Activated CD4-positive, alpha-beta T cell treated with anti-CD3 and anti-CD28 coated beads, Interleukin-2, amount 50 U/mL, for 48 hours (primary cell): ENCODE results near the gene COL25A1.
"Not testable (repeated sequence)": the region's sequence is repeated elsewhere in the genome, so short reads cannot be mapped to it uniquely, and the experiment has no call there.

Source experiments
- DNase-seq, 2 experiments: peaks; one replicate each; pipeline ENCODE4 v3.0.0-alpha.2; 2020

The COL25A1 gene

GRCh38 chr4:109118635-109119034 lies 183.8 kb downstream of the COL25A1 start:
- DNase-seq: no peak

- DNase-seq: no peak
Measured at GRCh38 chr4:109114501-109114900, 188.0 kb downstream of the COL25A1 start.

- no peak for DNase-seq
Measured at GRCh38 chr4:109113521-109113920, 188.9 kb downstream of the COL25A1 start.

GRCh38 chr4:109111031-109111430 lies 191.4 kb downstream of the COL25A1 start:
- DNase-seq: no peak

- DNase-seq: not testable (repeated sequence)
Measured at GRCh38 chr4:109108215-109108614, 194.2 kb downstream of the COL25A1 start.

- no peak for DNase-seq
Measured at GRCh38 chr4:109094056-109094455, 208.4 kb downstream of the COL25A1 start.

- no peak for DNase-seq
Measured at GRCh38 chr4:109091727-109092409, 210.6 kb downstream of the COL25A1 start.

- no peak for DNase-seq
Measured at GRCh38 chr4:109083911-109084310, 218.5 kb downstream of the COL25A1 start.

- DNase-seq: no peak
Measured at GRCh38 chr4:109079731-109080130, 222.7 kb downstream of the COL25A1 start.

- no peak for DNase-seq
Measured at GRCh38 chr4:109079201-109079600, 223.3 kb downstream of the COL25A1 start.

GRCh38 chr4:109078724-109079123 lies 223.7 kb downstream of the COL25A1 start:
- no peak for DNase-seq

- no peak for DNase-seq
Measured at GRCh38 chr4:109077505-109077904, 225.0 kb downstream of the COL25A1 start.

- not testable (repeated sequence) for DNase-seq
Measured at GRCh38 chr4:109076709-109077108, 225.7 kb downstream of the COL25A1 start.

GRCh38 chr4:109075621-109076020 lies 226.8 kb downstream of the COL25A1 start:
- no peak for DNase-seq

- no peak for DNase-seq
Measured at GRCh38 chr4:109072595-109072994, 229.9 kb downstream of the COL25A1 start.

- not testable (repeated sequence) for DNase-seq
Measured at GRCh38 chr4:109070677-109071076, 231.8 kb downstream of the COL25A1 start.

GRCh38 chr4:109067508-109068235 lies 234.8 kb downstream of the COL25A1 start:
- DNase-seq: no peak

GRCh38 chr4:109065006-109065405 lies 237.5 kb downstream of the COL25A1 start:
- no peak for DNase-seq

GRCh38 chr4:109053257-109053656 lies 249.2 kb downstream of the COL25A1 start:
- no peak for DNase-seq

GRCh38 chr4:109052821-109053220 lies 249.6 kb downstream of the COL25A1 start:
- DNase-seq: no peak

- DNase-seq: no peak
Measured at GRCh38 chr4:109051054-109051453, 251.4 kb downstream of the COL25A1 start.

- no peak for DNase-seq
Measured at GRCh38 chr4:109049926-109050325, 252.5 kb downstream of the COL25A1 start.

- no peak for DNase-seq
Measured at GRCh38 chr4:109046471-109047201, 255.8 kb downstream of the COL25A1 start.

GRCh38 chr4:109044431-109044830 lies 258.0 kb downstream of the COL25A1 start:
- no peak for DNase-seq
